ENCODE data around the gene PTPRA.

- TF ChIP-seq, protein P1, sequence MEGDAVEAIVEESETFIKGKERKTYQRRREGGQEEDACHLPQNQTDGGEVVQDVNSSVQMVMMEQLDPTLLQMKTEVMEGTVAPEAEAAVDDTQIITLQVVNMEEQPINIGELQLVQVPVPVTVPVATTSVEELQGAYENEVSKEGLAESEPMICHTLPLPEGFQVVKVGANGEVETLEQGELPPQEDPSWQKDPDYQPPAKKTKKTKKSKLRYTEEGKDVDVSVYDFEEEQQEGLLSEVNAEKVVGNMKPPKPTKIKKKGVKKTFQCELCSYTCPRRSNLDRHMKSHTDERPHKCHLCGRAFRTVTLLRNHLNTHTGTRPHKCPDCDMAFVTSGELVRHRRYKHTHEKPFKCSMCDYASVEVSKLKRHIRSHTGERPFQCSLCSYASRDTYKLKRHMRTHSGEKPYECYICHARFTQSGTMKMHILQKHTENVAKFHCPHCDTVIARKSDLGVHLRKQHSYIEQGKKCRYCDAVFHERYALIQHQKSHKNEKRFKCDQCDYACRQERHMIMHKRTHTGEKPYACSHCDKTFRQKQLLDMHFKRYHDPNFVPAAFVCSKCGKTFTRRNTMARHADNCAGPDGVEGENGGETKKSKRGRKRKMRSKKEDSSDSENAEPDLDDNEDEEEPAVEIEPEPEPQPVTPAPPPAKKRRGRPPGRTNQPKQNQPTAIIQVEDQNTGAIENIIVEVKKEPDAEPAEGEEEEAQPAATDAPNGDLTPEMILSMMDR (IDR thresholded peaks at IDR 0.05), result no peak
- TF ChIP-seq POLR2A (IDR thresholded peaks at IDR 0.05), result no peak
These were observed 35.9 kb upstream of the PTPRA start for GRCh38 chr20:2837221-2837960.

All from right lobe of liver (tissue), 4 donors.